Upper lobe of right lung (tissue), 1 donor: Measurements from ENCODE around the gene KCNS1. TPM values are rescaled to one million over a fixed set of nuclear protein-coding genes. Genes with fewer than 3 reads are reported as not detected.
A peak's percentile ranks its signal among the peaks of the same experiment; 100 is the strongest.

Experiments used
- ATAC-seq: fragments of 200-7000 bp; cut with Tn5 transposase; one replicate; pipeline ENCODE4 v1.9.1; 2020; ENCODE audit warnings: mild to moderate bottlenecking, moderate library complexity
- DNase-seq: peaks from one replicate; pipeline ENCODE4 v3.0.0-alpha.2; 2020
- H3K27ac ChIP-seq: fragments of 200-600 bp; one replicate; pipeline ENCODE4 v1.8.0; 2022
- H3K27me3 ChIP-seq: fragments of 200-600 bp; one replicate; pipeline ENCODE4 v1.8.0; 2022; ENCODE audit warnings: mild to moderate bottlenecking
- H3K36me3 ChIP-seq: fragments of 200-600 bp; one replicate; pipeline ENCODE4 v1.8.0; 2022
- H3K4me1 ChIP-seq: fragments of 200-600 bp; one replicate; pipeline ENCODE4 v1.8.0; 2022
- H3K4me3 ChIP-seq: fragments of 200-600 bp; one replicate; pipeline ENCODE4 v1.8.0; 2022; ENCODE audit warnings: mild to moderate bottlenecking
- H3K9me3 ChIP-seq: fragments of 200-600 bp; one replicate; pipeline ENCODE4 v1.8.0; 2022
- intact Hi-C: fragments of 100-400 bp; cut with DNase I; formaldehyde crosslinking; loops from one replicate; pipeline ENCODE4 v1.11.0; 2022
- total RNA-seq: library from RNA; stranded (reverse); fragmentation: NEBNext Ultra II Directional; extraction: Animal tissue kit (Norgen Biotek cat#: 25700); gene quantifications from one replicate; pipeline ENCODE4 v1.2.1, GENCODE V29; 2021
- TF ChIP-seq, protein P1 (sequence below): fragments of 200-600 bp; IDR thresholded peaks from one replicate; pipeline ENCODE4 v1.8.0; 2022; ENCODE audit warnings: antibody characterized with exemption
- donor health status: DM: no; HTN: yes; CAD: no; lungs with severe emphysema.

Gene KCNS1
- total RNA-seq, 1 donor from 2014 or later: 1.6 TPM

GRCh38 chr20:45049438-45049837, 51.5 kb downstream of the KCNS1 start:
- no peaks in the 10 kb centered on the region for H3K9me3 ChIP-seq
- DNase-seq (no peak), ATAC-seq (no peak)
- intact Hi-C loops: loop anchor here (10.0 kb wide), 1 partner anchor 45 kb away; no protein-coding TSS in a partner anchor
- TF ChIP-seq, protein P1, sequence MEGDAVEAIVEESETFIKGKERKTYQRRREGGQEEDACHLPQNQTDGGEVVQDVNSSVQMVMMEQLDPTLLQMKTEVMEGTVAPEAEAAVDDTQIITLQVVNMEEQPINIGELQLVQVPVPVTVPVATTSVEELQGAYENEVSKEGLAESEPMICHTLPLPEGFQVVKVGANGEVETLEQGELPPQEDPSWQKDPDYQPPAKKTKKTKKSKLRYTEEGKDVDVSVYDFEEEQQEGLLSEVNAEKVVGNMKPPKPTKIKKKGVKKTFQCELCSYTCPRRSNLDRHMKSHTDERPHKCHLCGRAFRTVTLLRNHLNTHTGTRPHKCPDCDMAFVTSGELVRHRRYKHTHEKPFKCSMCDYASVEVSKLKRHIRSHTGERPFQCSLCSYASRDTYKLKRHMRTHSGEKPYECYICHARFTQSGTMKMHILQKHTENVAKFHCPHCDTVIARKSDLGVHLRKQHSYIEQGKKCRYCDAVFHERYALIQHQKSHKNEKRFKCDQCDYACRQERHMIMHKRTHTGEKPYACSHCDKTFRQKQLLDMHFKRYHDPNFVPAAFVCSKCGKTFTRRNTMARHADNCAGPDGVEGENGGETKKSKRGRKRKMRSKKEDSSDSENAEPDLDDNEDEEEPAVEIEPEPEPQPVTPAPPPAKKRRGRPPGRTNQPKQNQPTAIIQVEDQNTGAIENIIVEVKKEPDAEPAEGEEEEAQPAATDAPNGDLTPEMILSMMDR: no peak
- H3K36me3 ChIP-seq: peaks cover 5% of the 10 kb centered on the region
- H3K4me3 ChIP-seq: no peak overlapping the region
- H3K27ac ChIP-seq: no peak overlapping the region
- H3K27me3 ChIP-seq: no peaks in the 10 kb centered on the region
- H3K4me1 ChIP-seq: peaks cover 33% of the 10 kb centered on the region

DNA sequence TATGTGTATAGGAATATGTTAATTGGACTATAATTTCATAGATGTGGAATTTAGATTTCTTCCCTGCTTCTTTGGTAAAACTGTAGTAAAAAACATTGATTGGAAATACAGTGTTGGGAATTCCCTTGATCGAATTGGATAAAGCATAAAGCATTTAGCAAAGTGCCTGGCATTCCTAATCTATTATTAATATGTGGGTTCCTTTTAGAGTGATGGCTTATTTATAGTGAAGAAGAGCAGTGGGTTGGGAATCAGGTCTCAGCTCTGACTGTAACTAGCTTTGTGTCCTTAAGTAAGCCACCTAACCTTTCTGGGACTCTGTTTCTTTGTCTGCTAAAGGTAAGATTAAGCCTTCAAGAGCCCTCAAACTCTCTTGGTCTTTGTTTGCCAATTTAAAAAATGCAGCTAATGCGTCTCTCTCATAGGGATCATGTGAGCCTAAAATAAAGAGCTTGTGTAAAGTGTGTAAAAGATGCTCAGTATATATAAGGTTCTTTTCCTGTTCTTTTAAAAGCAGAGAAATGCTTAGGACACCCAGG, 53.3 kb downstream of the KCNS1 start:
- ATAC-seq (peak; percentile 53), DNase-seq (no peak)
- intact Hi-C loops: loop anchor here (10.0 kb wide), 1 partner anchor 47 kb away; no protein-coding TSS in a partner anchor
- Histone ChIP-seq H3K27ac (no peak overlapping the region), H3K4me3 (no peak overlapping the region), H3K9me3 (no peaks in the 10 kb centered on the region), H3K4me1 (peaks cover 19% of the 10 kb centered on the region), H3K36me3 (no peaks in the 10 kb centered on the region), H3K27me3 (no peaks in the 10 kb centered on the region)
- TF ChIP-seq, protein P1: no peak

- no peaks in the 10 kb centered on the region for H3K27me3 ChIP-seq
- peaks cover 7% of the 10 kb centered on the region for H3K4me1 ChIP-seq
- H3K36me3 ChIP-seq: no peaks in the 10 kb centered on the region
- no peak overlapping the region for H3K4me3 ChIP-seq
- no peak for DNase-seq
- TF ChIP-seq, protein P1: no peak
- no peaks in the 10 kb centered on the region for H3K9me3 ChIP-seq
- no peak overlapping the region for H3K27ac ChIP-seq
- ATAC-seq: no peak
- intact Hi-C loops: loop anchor here (10.0 kb wide), 1 partner anchor 50 kb away; no protein-coding TSS in a partner anchor
Measured at GRCh38 chr20:45044601-45045000, 56.3 kb downstream of the KCNS1 start.

GRCh38 chr20:45044084-45044573, 56.8 kb downstream of the KCNS1 start:
- TF ChIP-seq, protein P1: peak; percentile 86
- intact Hi-C loops: loop anchor here (10.0 kb wide), 1 partner anchor 51 kb away; no protein-coding TSS in a partner anchor
- Histone ChIP-seq H3K27me3 (no peaks in the 10 kb centered on the region), H3K4me1 (peaks cover 10% of the 10 kb centered on the region), H3K4me3 (no peak overlapping the region), H3K9me3 (no peaks in the 10 kb centered on the region), H3K27ac (no peak overlapping the region), H3K36me3 (no peaks in the 10 kb centered on the region)
- no peak for DNase-seq
- ATAC-seq: peak; percentile 92

GRCh38 chr20:45042978-45043377, 57.9 kb downstream of the KCNS1 start:
- no peaks in the 10 kb centered on the region for H3K36me3 ChIP-seq
- H3K27me3 ChIP-seq: no peaks in the 10 kb centered on the region
- H3K27ac ChIP-seq: no peak overlapping the region
- H3K4me1 ChIP-seq: peaks cover 20% of the 10 kb centered on the region
- no peak for ATAC-seq
- no peak for DNase-seq
- no peaks in the 10 kb centered on the region for H3K9me3 ChIP-seq
- no peak overlapping the region for H3K4me3 ChIP-seq
- TF ChIP-seq, protein P1: no peak
- intact Hi-C loops: loop anchor here (10.0 kb wide), 1 partner anchor 52 kb away; no protein-coding TSS in a partner anchor

Other genes with a start within 250 kb of the KCNS1 start
- gene YWHAB, start 215.4 kb downstream of the KCNS1 start, total RNA-seq: 185 TPM
- gene PABPC1L, start 191.1 kb downstream of the KCNS1 start, total RNA-seq: 46.4 TPM
- gene TOMM34, start 140.7 kb downstream of the KCNS1 start, total RNA-seq: 16.0 TPM
- 52.6 TPM for gene STK4, start 134.6 kb downstream of the KCNS1 start, total RNA-seq
- gene WFDC5, start 14.0 kb upstream of the KCNS1 start, total RNA-seq: 1.3 TPM
- 1.8 TPM for gene WFDC12, start 23.3 kb upstream of the KCNS1 start, total RNA-seq
- 4.1 TPM for gene PI3, start 73.8 kb upstream of the KCNS1 start, total RNA-seq
- gene SEMG1, start 105.9 kb upstream of the KCNS1 start, total RNA-seq: not detected
- gene SEMG2, start 120.2 kb upstream of the KCNS1 start, total RNA-seq: not detected
- 966 TPM for gene SLPI, start 153.4 kb upstream of the KCNS1 start, total RNA-seq
- not detected for gene RBPJL, start 205.7 kb upstream of the KCNS1 start, total RNA-seq
- 0.29 TPM for gene MATN4, start 207.2 kb upstream of the KCNS1 start, total RNA-seq
- gene SDC4, start 247.3 kb upstream of the KCNS1 start, total RNA-seq: 345 TPM